GM13976 (cell line): ENCODE results near the gene PACSIN1.

ENCODE experiments used
- DNase-seq: peaks from one replicate; pipeline ENCODE4 v3.0.0; 2012; ENCODE audit warnings: low spot score
- CTCF ChIP-seq: IDR thresholded peaks from 2 replicates; pipeline ENCODE4 v1.5.1; 2012; ENCODE audit warnings: borderline replicate concordance, mild to moderate bottlenecking; ENCODE audit not compliant: insufficient read depth; ENCODE audit errors: extremely low read depth, missing control alignments, control extremely low read depth
- in situ Hi-C: fragments of 300-500 bp; cut with MboI; formaldehyde crosslinking; loops from one replicate; pipeline ENCODE4 v1.12.0; 2022; ENCODE audit warnings: low sequenced_read_pairs, mixed read lengths, inconsistent platforms; ENCODE audit not compliant: unreplicated experiment

The PACSIN1 gene

DNA sequence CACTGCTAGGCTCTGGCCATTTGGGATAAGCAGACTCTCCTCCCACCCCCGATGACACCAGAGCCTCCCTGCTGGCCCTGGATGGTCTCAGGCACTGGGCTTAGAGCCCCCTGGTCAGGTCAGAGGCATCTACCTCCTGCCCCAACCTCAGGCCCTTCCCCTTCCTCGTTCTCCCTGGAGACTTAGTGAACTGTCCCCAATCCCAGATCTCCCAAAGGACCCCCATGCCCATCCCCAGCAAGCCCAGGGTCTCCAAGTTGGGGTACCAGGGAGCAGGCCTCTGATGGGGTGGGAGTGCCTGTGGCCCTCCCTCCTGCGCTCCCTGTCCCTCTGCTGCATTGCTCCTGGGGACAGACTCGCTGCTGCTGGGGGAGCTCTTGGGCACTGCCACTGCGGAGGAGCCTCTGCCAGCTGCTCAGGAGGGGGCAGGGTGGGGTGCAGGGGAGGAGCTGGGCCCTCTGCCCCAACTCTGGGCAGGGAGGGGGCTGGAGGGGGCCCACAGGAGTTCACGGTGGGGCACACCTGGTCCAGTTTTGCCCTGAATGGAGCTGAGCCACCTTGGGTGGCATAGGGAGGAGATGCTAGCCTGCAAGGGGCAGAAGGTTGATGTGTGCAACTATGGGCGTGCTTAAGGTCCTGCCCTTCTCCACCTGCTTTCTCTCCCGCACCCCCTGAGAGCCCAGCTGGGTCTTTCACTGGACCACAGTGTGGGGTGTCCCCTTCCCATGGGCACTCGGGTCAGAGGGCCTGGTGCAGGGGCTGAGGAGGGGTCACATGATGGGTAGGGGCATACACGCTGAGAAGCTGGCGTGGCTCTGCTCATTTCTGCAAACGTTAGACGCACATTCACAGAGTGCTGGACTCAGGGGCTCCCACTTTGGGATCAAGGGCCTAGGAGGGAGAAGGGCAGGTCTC lies 49.9 kb downstream of the PACSIN1 start:
- in situ Hi-C loops, result no loop called here
- DNase-seq, result no peak
- TF ChIP-seq CTCF, result no peak

GRCh38 chr6:34516391-34517324 lies 50.8 kb downstream of the PACSIN1 start:
- no peak for TF ChIP-seq CTCF
- DNase-seq, result no peak

DNA sequence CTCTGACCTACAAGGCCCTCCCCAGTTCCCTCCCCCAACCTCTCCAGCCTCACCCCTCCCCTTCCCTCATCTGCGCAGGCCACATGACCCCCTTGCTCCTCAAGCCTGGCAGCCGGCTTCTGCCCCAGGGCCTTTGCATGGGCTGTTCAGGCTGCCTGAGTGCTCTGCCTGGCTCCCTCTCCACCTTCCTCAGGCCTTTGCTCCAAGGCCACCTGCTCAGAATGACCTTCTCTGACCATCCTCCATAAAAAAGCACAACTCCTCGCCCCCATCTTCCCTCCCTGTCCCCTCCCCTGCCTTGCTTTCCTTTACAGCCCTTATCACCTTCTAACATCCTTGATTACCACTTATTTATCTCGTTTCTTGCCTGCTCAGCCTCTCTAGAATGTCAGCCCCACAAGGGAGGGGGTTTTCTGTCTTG lies 51.6 kb downstream of the PACSIN1 start:
- TF ChIP-seq CTCF, result no peak
- no peak for DNase-seq
- in situ Hi-C loops, result no loop called here

More at GRCh38 chr6:34516391-34517324, 50.8 kb downstream of the PACSIN1 start:
- in situ Hi-C loops, result no loop called here

- in situ Hi-C loops, result no loop called here
- no peak for TF ChIP-seq CTCF
- no peak for DNase-seq
Observed at GRCh38 chr6:34517966-34518365, 52.1 kb downstream of the PACSIN1 start.

DNA sequence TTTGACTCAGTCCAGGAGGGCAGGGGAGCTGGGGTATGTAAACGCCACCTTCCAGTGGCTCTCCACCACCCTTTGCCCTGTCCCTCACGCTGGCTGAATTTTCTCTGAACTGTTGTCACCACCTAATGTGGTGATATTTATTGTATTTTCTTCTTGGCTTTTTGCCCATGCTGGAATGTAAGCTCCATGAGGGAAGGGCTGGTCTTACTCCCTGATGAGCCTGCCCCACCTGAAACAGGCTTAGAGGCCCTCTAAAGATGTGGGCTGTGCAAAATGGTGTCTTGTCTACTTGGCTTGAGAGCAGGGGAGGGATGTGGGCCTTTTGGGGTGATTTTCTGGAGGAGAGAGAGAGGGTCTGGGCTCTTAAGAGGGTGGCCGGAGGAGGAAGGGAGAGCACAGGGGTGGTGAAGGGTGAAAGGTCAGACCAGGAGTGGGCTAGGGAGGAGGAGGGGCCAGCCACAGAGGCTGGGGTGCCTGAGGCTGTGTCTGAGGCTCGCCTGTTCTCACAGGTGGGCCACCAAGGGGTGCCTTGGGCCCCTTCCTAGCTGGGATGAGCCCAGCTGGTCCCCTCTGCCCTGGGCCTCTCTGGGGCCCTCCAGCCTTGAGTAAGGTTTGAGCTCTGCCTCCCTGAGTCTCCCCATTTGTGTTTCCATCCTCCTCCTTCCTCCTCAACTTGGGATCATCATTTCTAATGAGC lies 52.9 kb downstream of the PACSIN1 start:
- in situ Hi-C loops, result no loop called here
- DNase-seq, result no peak
- TF ChIP-seq CTCF, result no peak
